ENCODE data around the gene HELZ2.
A peak's percentile ranks its signal among the peaks of the same experiment; 100 is the strongest.
"Not testable (repeated sequence)": the region's sequence is repeated elsewhere in the genome, so short reads cannot be mapped to it uniquely, and the experiment has no call there.

HELZ2 gene

GRCh38 chr20:63565699-63566335 lies 8.2 kb downstream of the HELZ2 start:
- no peak for DNase-seq (ENCODE audit: low read depth)

DNA sequence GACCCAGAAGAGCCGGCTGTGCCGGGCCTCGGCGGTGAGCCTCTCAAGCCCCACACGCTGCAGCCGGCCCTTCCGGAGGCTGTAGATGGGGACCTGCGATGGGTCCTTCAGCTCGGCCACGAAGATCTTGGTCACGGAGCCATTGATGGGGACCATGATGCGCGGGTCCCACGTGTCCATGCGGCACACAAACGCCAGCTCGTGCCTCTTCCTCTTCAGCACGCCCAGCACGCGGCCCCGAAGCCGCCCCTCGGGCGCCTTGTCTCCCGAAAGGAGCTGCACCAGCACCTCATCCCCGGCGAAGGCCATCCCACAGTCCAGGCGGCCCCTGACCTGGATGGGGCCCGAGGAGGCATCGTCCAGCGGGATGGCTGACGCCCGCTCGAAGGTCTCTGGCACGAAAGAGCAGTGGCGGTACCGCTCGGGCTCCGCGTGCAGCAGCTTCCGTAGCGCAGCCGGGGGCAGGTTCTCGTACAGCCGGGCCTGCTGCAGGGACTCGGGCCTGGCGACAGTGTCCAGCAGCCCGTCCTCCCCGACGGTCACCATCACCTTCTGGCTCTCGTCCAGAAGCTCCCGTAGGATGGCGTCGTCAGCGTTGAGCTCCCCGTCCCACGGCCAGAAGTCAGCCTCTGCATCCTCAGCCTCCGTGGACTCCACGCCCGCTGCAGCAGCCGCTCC lies 8.9 kb downstream of the HELZ2 start:
- no peak for DNase-seq (ENCODE audit: low read depth)

- no peak for DNase-seq (ENCODE audit: low read depth)
Measured at GRCh38 chr20:63564036-63564810, 9.8 kb downstream of the HELZ2 start.

DNA sequence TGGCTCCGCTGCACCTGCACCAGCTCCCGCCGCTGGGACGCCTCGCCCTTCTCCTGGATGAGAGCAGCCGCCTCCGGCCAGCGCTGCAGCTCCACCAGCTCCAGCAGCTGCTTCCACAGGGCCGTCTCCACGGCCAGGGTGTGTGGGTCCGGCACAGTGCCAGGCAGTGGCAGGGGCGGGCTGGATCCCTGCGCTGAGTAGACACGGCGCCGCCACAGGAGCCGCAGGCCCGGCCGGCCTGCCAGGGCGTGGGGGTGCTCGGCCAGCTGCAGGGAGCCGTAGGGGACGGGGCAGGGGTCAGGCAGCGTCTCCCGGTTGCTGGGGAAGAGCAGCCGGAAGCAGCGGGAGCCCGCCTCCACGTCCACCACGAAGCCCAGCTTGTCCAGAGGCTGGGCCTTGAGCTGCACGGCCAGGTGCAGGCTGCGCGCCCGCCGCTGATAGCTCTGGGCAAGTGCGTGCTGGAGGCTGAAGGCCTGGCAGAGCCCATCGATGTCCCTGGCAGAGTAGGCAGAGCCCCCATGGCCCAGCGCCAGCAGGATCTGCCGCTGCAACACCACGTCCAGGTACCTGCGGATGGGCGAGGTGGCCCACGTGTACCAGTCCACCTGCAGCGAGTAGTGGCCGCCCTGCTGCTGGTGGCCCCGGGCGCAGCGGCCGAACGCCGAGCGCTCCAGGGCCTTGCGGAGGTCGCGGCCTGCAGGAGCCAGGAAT lies 10.7 kb downstream of the HELZ2 start:
- no peak for DNase-seq (ENCODE audit: low read depth)

DNA sequence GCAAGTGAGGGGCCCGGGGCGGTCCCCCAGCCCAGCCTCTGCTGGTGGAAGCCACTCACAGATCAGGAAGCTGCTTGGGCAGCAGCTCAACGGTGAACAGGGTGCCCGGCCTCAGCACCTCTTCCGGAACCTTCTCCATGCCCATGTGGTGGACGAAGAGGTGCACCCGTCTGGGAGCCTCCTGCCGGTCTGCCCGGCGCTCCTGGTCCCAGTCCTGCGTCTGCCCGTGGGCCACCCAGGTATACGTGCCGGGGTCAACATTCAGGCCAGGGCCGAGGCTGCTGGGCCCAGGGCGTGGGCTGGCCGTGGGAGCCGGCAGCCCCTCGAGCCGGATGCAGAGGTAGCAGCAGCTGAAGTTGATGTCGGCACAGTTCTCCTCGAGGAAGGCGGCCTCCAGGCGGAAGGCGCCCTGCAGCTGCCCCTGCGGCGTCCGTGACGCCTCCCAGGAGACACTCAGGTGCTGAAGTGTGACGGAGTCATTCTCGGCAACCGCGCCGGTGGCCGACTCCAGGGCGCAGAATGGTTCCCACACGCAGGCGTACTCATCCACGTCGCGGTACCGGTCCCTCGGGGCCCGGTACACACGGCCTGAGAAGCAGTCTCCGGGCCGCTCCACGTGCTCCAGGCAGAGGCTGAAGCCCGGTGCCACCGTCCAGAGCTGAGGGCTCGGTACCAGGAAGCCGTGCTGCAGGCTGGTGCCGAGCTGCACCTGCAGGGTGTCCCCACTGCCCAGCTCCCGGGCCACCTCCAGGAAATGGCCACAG lies 11.4 kb downstream of the HELZ2 start:
- DNase-seq (ENCODE audit: low read depth): no peak

GRCh38 chr20:63561624-63562396 lies 12.2 kb downstream of the HELZ2 start:
- DNase-seq (ENCODE audit: low read depth): no peak

DNA sequence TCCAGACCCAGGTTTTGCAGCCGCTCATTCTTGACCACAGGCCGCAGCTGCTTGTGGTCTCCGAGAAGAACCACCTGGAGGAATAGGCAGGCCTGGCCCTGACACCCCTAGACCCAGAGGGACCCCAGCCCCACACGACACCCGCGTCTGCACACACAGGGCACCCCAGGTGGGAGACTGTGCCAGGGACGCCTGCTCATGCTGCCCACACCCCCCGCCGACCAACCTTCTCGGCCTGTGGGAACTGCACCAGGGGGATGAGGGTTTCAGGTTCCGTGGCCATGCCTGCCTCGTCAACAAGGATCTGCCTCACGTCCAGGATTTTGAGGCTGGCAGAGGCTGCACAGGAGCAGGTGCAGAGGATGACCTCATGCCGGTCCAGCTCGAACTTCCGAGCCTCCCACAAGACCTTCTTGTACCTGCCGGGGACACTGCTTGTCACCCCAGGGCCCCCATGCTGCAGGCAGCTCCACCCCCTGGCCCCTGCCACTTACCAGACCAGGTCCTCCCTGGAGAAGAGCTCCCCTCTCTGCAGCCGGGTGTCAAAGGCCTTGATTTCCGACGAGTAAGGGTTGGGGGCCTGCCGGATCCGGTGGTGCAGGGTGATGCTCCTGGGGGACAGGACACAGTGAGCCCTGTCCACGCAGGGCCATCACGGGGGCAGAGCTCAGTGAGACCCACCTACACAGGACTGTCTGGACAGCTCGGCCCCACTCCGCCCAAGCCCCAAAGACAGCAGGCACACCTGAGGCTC lies 13.0 kb downstream of the HELZ2 start:
- no peak for DNase-seq (ENCODE audit: low read depth)

DNA sequence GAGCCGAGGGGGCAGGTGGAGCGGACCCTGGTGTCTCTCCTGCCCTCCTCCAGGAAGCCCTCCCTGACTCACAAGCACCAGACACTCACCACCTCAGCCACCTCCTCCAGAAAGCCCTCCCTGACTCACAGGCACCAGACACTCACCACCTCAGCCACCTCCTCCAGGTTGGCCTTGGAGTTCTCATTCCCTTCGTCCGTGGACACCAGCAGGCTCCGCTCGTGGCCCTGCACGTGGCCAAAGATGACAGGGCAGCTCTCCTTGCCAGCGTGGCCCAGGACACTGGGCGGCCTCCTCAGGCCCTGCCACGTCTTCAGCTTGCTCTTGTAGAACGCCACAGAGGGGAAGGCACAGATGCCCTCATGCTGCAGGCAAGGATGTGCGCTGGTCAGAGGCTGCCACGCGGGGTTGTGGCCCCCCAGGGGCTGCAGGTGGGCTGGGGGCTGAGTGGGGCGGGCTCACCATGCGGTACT lies 13.7 kb downstream of the HELZ2 start:
- no peak for DNase-seq (ENCODE audit: low read depth)

DNA sequence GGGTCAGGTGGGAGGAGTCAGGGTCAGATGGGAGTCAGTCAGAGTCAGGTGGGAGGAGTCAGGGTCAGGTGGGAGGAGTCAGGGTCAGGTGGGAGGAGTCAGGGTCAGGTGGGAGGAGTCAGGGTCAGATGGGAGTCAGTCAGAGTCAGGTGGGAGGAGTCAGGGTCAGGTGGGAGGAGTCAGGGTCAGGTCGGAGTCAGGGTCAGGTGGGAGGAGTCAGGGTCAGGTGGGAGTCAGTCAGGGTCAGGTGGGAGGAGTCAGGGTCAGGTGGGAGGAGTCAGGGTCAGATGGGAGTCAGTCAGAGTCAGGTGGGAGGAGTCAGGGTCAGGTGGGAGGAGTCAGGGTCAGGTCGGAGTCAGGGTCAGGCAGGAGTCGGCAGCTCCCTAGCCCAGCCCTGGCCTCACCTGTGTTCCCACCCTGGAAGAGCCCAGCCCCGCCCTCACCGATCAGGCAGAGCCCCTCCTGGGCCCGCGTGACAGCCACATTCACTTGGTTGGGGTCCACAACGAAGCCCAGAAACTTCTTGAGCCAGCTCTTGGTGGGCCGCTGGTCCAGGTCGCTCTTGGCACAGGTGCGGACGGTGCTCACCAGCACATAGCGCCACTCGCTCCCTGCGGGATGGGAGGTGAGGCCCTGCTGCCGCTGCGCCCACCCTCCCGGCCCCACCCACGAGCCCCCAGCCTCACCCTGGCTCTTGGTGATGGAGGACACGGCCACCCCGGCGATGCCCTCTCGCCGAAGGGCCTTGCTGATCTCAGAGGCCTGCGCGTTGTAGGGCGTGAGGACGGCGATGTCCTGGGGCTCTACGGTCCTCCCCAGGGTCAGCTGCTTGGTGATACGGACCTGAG lies 14.3 kb downstream of the HELZ2 start:
- DNase-seq (ENCODE audit: low read depth): not testable (repeated sequence)

DNA sequence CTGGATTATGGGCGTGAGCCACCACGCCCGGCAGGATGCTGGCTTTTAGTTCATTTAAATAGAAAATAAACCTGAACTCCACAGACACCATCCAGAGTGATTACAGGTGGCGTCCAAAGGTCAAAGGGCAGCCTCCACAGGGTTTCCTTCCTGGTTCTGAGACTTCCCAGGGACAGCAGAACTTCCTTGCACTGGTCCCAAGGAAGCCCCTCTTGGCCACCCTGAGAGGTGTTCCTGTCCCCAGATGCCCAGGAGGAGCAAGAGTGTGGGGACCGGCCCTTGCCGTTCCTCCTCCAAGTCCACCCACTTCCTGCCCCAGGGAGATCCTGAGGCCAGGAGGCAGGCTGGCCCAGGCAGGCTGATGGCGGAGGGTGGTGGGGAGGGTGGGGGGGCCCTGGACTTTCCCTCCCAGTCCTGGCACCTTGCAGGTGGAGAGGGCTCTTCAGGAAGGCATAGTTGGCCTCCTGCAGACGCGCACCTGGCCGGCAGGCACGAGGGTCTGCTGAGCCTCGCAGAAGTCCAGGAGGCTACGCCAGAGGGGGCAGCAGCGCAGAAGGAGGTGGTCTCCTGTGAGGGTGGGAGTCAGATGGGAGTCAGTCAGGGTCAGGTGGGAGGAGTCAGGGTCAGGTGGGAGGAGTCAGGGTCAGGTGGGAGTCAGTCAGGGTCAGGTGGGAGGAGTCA lies 15.1 kb downstream of the HELZ2 start:
- DNase-seq (ENCODE audit: low read depth): no peak

DNA sequence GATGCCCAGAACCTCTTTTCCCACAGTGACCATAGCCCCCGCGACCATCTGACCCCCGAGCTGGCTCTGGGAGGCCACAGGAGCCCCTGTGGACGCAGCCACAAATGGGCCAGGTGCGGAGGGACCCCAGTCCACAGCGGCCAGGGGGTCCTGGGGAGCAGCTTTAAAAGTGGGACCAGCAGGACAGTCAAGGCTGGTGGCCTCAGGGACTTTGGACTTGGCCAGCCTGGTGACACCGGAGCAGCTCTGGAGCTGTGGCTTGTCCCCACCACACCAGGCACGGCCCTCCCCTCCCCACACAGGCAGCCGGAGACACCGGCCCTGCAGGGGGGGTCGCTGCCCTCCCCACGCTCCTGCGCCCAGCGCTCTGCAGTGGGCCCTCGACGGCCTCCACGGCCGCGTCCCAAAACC lies 16.6 kb downstream of the HELZ2 start:
- DNase-seq (ENCODE audit: low read depth): no peak

GRCh38 chr20:63556873-63557478 lies 17.1 kb downstream of the HELZ2 start:
- no peak for DNase-seq (ENCODE audit: low read depth)

- no peak for DNase-seq (ENCODE audit: low read depth)
Measured at GRCh38 chr20:63555661-63556381, 18.2 kb downstream of the HELZ2 start.

DNA sequence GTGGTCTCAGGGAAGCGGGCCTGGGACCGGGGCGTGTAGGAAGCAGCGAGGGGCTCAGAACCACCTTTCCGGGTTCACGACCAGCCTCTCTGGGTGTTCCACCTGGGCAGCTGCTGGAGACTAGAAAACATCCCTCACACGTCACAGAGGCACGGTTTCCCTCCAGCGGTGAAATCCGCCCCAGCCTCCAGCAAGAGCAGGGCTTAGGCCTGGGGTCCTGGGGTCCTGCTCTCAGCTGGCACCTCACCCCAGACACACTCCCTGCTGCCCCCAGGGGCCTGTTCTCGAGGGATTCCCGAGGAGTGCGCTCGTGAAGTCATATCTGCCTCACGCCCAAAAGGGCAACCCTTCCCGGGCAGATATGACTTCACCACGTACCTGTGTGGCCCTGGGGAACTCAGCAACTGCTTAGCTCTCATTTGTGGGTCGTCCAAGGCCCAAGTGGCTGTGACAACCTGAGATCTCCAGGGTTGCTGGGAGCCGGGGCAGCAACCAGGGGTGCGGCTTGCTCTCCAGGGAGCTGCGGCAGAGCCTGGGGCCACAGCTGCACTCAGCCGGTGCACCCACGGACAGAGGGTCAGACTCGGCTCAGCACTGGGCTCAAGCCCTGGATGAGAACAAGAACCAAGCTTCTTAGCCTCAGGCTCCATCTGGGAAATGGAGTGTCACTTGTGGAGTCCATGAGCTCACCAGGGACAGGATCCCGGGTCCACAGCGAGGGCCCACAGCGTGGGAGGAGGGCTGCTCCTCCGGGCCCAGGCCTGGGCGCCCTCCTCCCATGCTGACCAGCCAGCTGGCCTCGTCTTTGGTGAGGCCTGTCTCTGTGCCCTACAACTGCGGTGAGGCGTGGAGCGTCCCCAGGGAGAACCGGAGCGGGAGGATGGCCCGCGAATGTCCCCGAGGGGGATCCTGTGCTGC lies 19.4 kb downstream of the HELZ2 start:
- no peak for DNase-seq (ENCODE audit: low read depth)

DNA sequence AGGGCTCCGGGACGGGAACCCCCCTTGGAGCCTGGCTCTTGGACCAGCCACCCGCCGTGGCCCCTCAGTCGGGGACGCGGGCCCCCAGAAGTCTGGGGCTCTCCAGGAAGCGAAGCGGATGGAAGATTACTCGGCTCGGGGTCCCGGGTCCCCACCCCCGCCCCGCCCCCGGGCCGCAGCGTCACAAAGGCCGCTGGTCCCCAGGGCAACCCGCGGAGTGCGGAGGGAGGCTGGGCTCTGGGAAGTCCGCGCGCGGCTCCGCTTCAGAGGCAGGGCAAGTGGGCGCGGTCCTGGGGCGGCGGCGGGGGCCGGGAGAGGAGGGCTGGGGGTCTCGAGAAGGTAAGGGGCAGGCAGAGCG lies 20.1 kb downstream of the HELZ2 start, which contains the start of gene FNDC11:
Gene FNDC11 (plus strand): TSS at position 227 of the 358 bp plus-strand sequence. CDS start 1,505 bp downstream, outside the sequence.
- peak; percentile 49 for DNase-seq (ENCODE audit: low read depth)

DNA sequence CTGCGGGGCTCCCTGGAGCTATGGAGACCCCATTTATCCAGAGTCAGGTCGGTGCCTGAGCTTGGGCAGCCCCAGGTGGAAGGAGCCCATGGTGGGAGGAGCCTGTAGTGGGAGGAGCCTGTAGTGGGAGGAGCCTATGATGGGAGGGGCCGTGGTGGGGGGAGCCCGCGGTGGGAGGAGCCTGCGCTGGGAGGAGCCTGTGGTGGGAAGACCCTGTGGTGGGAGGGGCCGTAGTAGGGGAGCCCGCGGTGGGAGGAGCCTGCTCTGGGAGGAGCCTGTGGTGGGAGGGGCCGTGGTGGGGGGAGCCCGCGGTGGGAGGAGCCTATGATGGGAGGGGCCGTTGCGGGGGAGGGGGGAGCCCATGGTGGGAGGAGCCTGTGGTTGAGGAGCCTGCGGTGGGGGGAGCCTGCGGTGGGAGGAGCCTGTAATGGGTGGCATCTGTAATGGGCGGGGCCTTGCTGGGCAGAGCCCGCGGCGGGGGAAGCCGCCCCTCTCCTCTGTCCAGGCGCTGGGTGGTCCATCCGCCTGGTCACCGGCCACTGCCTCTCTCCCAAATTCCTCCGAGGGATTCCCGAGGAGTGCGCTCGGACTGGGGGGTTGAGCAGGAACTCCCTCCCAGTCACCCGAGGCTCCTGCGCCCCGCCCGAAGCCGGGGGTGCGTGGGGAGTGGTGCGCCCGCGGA lies 20.6 kb downstream of the HELZ2 start:
- peak; percentile 65 for DNase-seq (ENCODE audit: low read depth)
